ENCODE data around the gene PTPRG.

Gene PTPRG

GRCh38 chr3:61983479-61983878 is 422.1 kb downstream of the PTPRG start:
- no peak for DNase-seq

GRCh38 chr3:61985020-61985419 is 423.6 kb downstream of the PTPRG start:
- DNase-seq: no peak

GRCh38 chr3:61986473-61986872 is 425.1 kb downstream of the PTPRG start:
- DNase-seq: no peak

- no peak for DNase-seq
Observed at GRCh38 chr3:61989681-61990080, 428.3 kb downstream of the PTPRG start.

- no peak for DNase-seq
Observed at GRCh38 chr3:61990327-61991027, 429.1 kb downstream of the PTPRG start.

- no peak for DNase-seq
Observed at GRCh38 chr3:61991706-61992105, 430.3 kb downstream of the PTPRG start.

- DNase-seq: no peak
Observed at GRCh38 chr3:61996366-61996765, 435.0 kb downstream of the PTPRG start.

- no peak for DNase-seq
Observed at GRCh38 chr3:61997101-61997500, 435.7 kb downstream of the PTPRG start.

GRCh38 chr3:62003835-62004234 is 442.5 kb downstream of the PTPRG start:
- no peak for DNase-seq

- no peak for DNase-seq
Observed at GRCh38 chr3:62007036-62007435, 445.7 kb downstream of the PTPRG start.

GRCh38 chr3:62010989-62011388 is 449.6 kb downstream of the PTPRG start:
- DNase-seq: no peak

- no peak for DNase-seq
Observed at GRCh38 chr3:62011666-62012065, 450.3 kb downstream of the PTPRG start.

GRCh38 chr3:62013951-62014350 is 452.6 kb downstream of the PTPRG start:
- DNase-seq: no peak

GRCh38 chr3:62015111-62015510 is 453.7 kb downstream of the PTPRG start:
- DNase-seq: no peak

GRCh38 chr3:62019906-62020305 is 458.5 kb downstream of the PTPRG start:
- no peak for DNase-seq

- no peak for DNase-seq
Observed at GRCh38 chr3:62020706-62021105, 459.3 kb downstream of the PTPRG start.

GRCh38 chr3:62022312-62022711 is 460.9 kb downstream of the PTPRG start:
- no peak for DNase-seq

GRCh38 chr3:62024882-62025281 is 463.5 kb downstream of the PTPRG start:
- no peak for DNase-seq

- no peak for DNase-seq
Observed at GRCh38 chr3:62025913-62026312, 464.5 kb downstream of the PTPRG start.

- DNase-seq: no peak
Observed at GRCh38 chr3:62027241-62027640, 465.9 kb downstream of the PTPRG start.

- DNase-seq: no peak
Observed at GRCh38 chr3:62027796-62028195, 466.4 kb downstream of the PTPRG start.

- DNase-seq: no peak
Observed at GRCh38 chr3:62028236-62028635, 466.9 kb downstream of the PTPRG start.

GRCh38 chr3:62032738-62033137 is 471.4 kb downstream of the PTPRG start:
- no peak for DNase-seq

- no peak for DNase-seq
Observed at GRCh38 chr3:62035402-62036057, 474.2 kb downstream of the PTPRG start.

- DNase-seq: no peak
Observed at GRCh38 chr3:62036726-62037125, 475.4 kb downstream of the PTPRG start.
